Mesendoderm (in vitro differentiated cells): Measurements from ENCODE around the gene B4GALT6.
A peak's percentile ranks its signal among the peaks of the same experiment; 100 is the strongest.

ENCODE experiments used
- DNase-seq: peaks from one replicate; pipeline ENCODE4 v3.0.0; 2013
- H2AK5ac ChIP-seq: 2 replicates; pipeline ENCODE4 v1.6.1; 2013; ENCODE audit warnings: low read length, inconsistent platforms
- H2BK120ac ChIP-seq: 2 replicates; pipeline ENCODE4 v1.6.1; 2013; ENCODE audit warnings: low read depth, mild to moderate bottlenecking, low read length, moderate library complexity, mixed read lengths
- H2BK15ac ChIP-seq: replicated peaks from 2 replicates; pipeline ENCODE4 v1.6.1; 2013; ENCODE audit warnings: low read depth, mild to moderate bottlenecking, moderate library complexity
- H2BK5ac ChIP-seq: 2 replicates; pipeline ENCODE4 v1.6.1; 2013; ENCODE audit warnings: low read length, inconsistent platforms
- H3K18ac ChIP-seq: 2 replicates; pipeline ENCODE4 v1.6.1; 2013; ENCODE audit warnings: mild to moderate bottlenecking, low read length, mixed read lengths
- H3K23ac ChIP-seq: one replicate; pipeline ENCODE4 v1.6.1; 2013; ENCODE audit warnings: low read length
- H3K27ac ChIP-seq: 2 replicates; pipeline ENCODE4 v1.5.1; 2013; ENCODE audit warnings: low read depth, mild to moderate bottlenecking, inconsistent platforms, low read length, moderate library complexity
- H3K27me3 ChIP-seq: 2 replicates; pipeline ENCODE4 v1.6.1; 2013; ENCODE audit warnings: low read length, control low read depth, mild to moderate bottlenecking, inconsistent platforms; ENCODE audit not compliant: insufficient read depth, poor library complexity
- H3K36me3 ChIP-seq: 2 replicates; pipeline ENCODE4 v1.6.1; 2013; ENCODE audit warnings: low read length, inconsistent platforms; ENCODE audit not compliant: control insufficient read depth, insufficient read depth
- H3K4ac ChIP-seq: one replicate; pipeline ENCODE4 v1.6.1; 2013; ENCODE audit warnings: low read depth, mild to moderate bottlenecking, low read length, moderate library complexity
- H3K4me1 ChIP-seq: 2 replicates; pipeline ENCODE4 v1.6.1; 2013; ENCODE audit warnings: low read depth, low read length, inconsistent platforms; ENCODE audit not compliant: control insufficient read depth
- H3K4me2 ChIP-seq: 2 replicates; pipeline ENCODE4 v1.6.1; 2013; ENCODE audit warnings: low read length
- H3K4me3 ChIP-seq: 2 replicates; pipeline ENCODE4 v1.5.1; 2013; ENCODE audit warnings: mild to moderate bottlenecking, low read length
- H3K56ac ChIP-seq: one replicate; pipeline ENCODE4 v1.6.1; 2013; ENCODE audit warnings: low read length
- H3K79me1 ChIP-seq: 2 replicates; pipeline ENCODE4 v1.6.1; 2013; ENCODE audit warnings: low read length, inconsistent platforms
- H3K79me2 ChIP-seq: 2 replicates; pipeline ENCODE4 v1.6.1; 2013; ENCODE audit warnings: mild to moderate bottlenecking, low read length; ENCODE audit not compliant: control insufficient read depth, insufficient read depth
- H3K9ac ChIP-seq: 2 replicates; pipeline ENCODE4 v1.6.1; 2013; ENCODE audit warnings: low read length, inconsistent platforms
- H4K5ac ChIP-seq: one replicate; pipeline ENCODE4 v1.6.1; 2013; ENCODE audit warnings: low read length
- H4K8ac ChIP-seq: one replicate; pipeline ENCODE4 v1.6.1; 2013; ENCODE audit warnings: low read depth, mild to moderate bottlenecking, control low read depth, low read length, moderate library complexity
- WGBS: extraction: QIAGEN DNeasy Blood & Tissue Kit; methylation state at CpG from one replicate; pipeline ENCODE4 v1.1.7; 2013; ENCODE audit warnings: low lambda C conversion rate, missing lambda C conversion rate; ENCODE audit not compliant: insufficient coverage; ENCODE audit errors: extremely low coverage; 5-methylcytosine and 5-hydroxymethylcytosine counted together

Gene B4GALT6

GRCh38 chr18:31575515-31576257 is 108.7 kb downstream of the B4GALT6 start:
- Histone ChIP-seq H2BK5ac (no peak overlapping the region), H3K36me3 (no peaks in the 10 kb centered on the region), H4K5ac (no peak overlapping the region), H2BK15ac (no peak overlapping the region), H3K4ac (no peak overlapping the region), H3K79me1 (no peaks in the 10 kb centered on the region), H3K27ac (no peak overlapping the region), H3K27me3 (no peaks in the 10 kb centered on the region), H3K56ac (no peak overlapping the region), H2BK120ac (no peak overlapping the region), H3K4me2 (no peak overlapping the region), H4K8ac (no peak overlapping the region), H3K4me3 (no peak overlapping the region), H3K9ac (no peak overlapping the region), H3K23ac (no peak overlapping the region), H2AK5ac (no peak overlapping the region), H3K18ac (no peak overlapping the region), H3K4me1 (no peaks in the 10 kb centered on the region), H3K79me2 (no peaks in the 10 kb centered on the region)
- no peak for DNase-seq
- no CpG with 5 or more reads among the region's 3 CpGs for WGBS

- H4K8ac ChIP-seq, result no peak overlapping the region
- H3K4me1 ChIP-seq, result no peaks in the 10 kb centered on the region
- H3K36me3 ChIP-seq, result no peaks in the 10 kb centered on the region
- no peak overlapping the region for H3K4me2 ChIP-seq
- H3K27ac ChIP-seq, result no peak overlapping the region
- no peak for DNase-seq
- no peaks in the 10 kb centered on the region for H3K27me3 ChIP-seq
- no peak overlapping the region for H2BK120ac ChIP-seq
- no peak overlapping the region for H2AK5ac ChIP-seq
- no CpG with 5 or more reads among the region's 1 CpG for WGBS
- no peak overlapping the region for H3K9ac ChIP-seq
- H3K4me3 ChIP-seq, result no peak overlapping the region
- no peaks in the 10 kb centered on the region for H3K79me1 ChIP-seq
- H3K56ac ChIP-seq, result peak overlapping the region; percentile 25
- no peaks in the 10 kb centered on the region for H3K79me2 ChIP-seq
- H3K4ac ChIP-seq, result no peak overlapping the region
- H2BK5ac ChIP-seq, result no peak overlapping the region
- H3K18ac ChIP-seq, result no peak overlapping the region
- no peak overlapping the region for H2BK15ac ChIP-seq
- no peak overlapping the region for H4K5ac ChIP-seq
- H3K23ac ChIP-seq, result no peak overlapping the region
Measured at GRCh38 chr18:31574359-31574758, 110.0 kb downstream of the B4GALT6 start.
